Stimulated activated CD4-positive, alpha-beta T cell treated with anti-CD3 and anti-CD28 coated beads, Interleukin-2, amount 100 ng/mL, for 48 hours (primary cell): ENCODE measurements around the gene ZNF684.
"Not testable (repeated sequence)": the region's sequence is repeated elsewhere in the genome, so short reads cannot be mapped to it uniquely, and the experiment has no call there.

Source experiments
- DNase-seq, 2 donors: peaks; one replicate each; pipeline ENCODE4 v3.0.0-alpha.2; 2020

Gene ZNF684

DNA sequence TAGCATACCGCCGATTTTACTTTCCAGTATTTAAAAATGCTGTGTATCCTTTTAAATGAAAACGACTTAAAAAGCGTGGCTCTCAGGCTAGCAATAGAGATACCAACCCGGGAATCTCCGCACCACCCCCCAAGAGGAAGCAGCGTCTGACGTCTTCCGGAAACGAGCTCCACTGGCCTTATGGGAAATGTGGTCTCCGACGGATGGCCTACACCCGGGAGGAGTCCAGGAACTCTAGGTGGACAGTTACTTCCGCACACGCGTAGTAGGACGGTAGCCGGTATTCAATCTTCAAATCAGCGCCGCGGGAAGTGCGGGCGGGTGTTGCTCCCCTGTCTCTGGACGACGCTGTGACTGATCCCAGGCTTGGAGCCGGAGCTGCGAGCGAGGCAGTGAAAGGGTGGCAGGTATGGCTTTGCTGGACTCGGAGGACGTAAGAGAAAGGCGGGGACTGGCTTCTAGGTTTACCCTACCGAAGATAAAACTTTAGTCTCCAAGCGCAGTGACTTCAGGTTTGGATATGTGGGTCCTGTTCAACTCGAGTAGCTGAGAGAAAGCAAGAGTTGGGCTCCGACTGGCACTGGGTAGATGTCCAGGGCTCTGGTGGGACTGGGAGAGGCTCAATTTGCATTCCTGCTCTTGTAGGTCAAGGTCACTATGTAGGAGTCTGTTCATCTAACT is at the start of gene ZNF684:
Gene ZNF684, plus strand, starts transcription at position 257 of the 681 bp plus-strand sequence. CDS start 1,530 bp downstream, outside the sequence.
- peak; percentile 69 to 78 for DNase-seq

- DNase-seq, result no peak
Observed at GRCh38 chr1:40495315-40495903, 36.0 kb upstream of the ZNF684 start.

- not testable (repeated sequence) for DNase-seq
Observed at GRCh38 chr1:40502651-40503050, 28.8 kb upstream of the ZNF684 start.

- DNase-seq, result no peak
Observed at GRCh38 chr1:40507973-40508372, 23.5 kb upstream of the ZNF684 start.

DNA sequence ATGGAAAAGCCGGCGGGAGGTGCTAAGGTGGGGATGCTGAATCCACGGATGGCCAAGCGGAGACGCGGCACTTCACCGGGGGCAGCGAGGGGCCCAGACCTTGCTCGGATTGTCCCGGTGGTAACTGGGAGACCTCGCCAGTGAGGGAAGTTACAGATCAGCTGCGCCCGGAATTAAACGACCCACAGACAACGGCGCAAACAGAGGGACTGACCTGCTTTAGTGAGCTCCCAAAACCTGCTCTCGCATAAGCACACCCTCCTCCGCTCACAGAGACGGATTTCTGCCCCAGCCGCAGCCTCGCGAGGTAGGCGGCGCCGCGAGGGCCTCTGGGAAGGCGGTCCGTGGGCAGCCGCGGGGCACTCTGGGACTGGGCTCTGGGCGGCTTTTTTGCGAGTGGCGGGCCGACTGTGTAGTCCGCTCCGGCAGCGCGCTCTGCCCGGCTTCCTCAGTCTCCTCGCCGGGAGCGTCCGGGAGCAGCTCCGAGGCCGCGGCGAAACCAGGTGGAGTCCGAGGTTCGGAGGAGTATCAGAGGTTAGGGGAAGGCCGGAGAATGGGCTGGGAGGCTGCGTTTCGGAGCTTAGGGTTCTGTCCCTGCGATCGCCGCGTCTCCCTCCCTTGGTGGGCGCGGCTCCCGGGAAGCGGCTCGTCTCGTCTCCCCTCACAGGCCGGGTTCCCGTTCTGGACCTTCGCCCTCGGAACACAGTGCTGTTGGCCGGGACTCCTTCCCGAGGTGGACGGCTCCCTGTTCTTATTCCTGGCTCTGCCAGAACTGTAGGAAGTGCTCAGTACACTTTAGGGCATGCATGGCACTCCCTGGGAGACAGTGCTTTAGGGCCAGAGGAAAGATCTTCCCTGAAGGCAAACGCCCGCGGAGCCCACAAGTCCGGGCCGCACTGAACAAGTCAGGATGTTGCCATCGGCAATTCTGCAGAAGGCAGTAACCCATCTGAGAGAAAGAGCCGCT is 22.8 kb upstream of the ZNF684 start, which contains the start of gene EXO5:
Gene EXO5, plus strand, starts transcription at position 393 of the 967 bp plus-strand sequence. CDS start 5,778 bp downstream, outside the sequence.
- DNase-seq, result peak; percentile 76 to 85

- DNase-seq, result no peak
Observed at GRCh38 chr1:40519517-40519916, 11.9 kb upstream of the ZNF684 start.

DNA sequence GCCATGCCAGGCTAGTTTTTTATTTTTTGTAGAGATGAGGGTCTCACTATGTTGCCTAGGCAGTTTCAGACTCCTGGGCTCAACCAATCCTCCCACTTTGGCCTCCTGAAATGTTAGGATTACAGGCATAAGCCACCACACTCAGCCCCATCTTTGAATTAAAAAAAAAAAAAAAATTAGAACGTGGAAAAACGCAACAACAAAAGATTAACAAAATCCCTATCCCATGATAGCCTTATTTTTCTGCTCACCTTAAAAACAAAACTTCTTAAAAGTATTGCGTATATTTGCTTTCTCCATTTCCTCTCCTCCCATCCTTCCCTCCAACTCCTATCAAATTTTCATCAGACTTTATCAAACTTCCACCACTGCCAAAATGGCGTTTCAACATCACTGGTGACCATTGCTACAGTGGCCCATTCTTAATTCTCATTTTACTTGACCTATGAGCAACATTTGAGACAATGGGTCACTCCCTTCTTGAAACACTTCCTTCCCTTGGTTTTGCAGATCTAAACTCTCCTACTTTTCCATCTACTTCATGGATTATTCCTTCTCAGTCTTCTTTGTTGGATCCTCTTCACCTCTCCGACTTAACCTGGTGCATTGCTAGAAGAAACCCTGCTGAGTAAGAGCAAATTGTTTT is 579 bp upstream of the ZNF684 start:
- DNase-seq, result no peak

DNA sequence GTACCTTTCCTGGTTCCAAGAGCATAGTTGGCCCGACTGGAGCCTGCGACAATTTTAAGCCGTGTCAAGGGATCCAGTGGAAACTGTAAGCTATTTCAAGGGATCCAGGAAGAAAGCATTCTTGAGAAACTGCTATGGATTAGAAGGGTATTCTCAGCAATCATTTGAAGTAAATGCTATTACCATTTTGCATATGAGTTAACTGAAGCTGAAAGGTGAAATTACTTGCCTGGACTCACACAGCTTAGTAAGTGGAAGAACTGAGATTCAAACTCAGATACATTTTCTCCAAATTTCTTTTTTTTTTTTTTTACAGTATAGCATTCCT is 589 bp downstream of the ZNF684 start:
- DNase-seq, result no peak

- DNase-seq, result peak in 1 of 2 donors; percentile 17
Observed at GRCh38 chr1:40532844-40533424, 1.5 kb downstream of the ZNF684 start.

GRCh38 chr1:40534589-40534988 is 3.2 kb downstream of the ZNF684 start:
- no peak for DNase-seq

GRCh38 chr1:40535732-40536131 is 4.3 kb downstream of the ZNF684 start:
- no peak for DNase-seq

- DNase-seq, result no peak
Observed at GRCh38 chr1:40539338-40539737, 7.9 kb downstream of the ZNF684 start.

DNA sequence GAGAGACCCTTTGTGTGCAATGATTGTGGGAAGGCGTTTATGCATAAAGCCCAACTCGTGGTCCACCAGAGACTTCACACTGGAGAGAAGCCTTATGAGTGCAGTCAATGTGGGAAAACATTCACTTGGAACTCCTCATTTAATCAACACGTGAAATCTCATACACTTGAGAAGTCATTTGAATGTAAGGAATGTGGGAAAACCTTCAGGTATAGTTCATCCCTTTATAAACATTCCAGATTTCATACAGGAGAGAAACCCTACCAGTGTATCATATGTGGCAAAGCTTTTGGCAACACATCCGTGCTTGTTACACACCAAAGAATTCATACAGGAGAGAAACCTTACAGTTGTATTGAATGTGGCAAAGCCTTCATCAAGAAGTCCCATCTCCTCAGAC is 15.5 kb downstream of the ZNF684 start:
- DNase-seq, result no peak

DNA sequence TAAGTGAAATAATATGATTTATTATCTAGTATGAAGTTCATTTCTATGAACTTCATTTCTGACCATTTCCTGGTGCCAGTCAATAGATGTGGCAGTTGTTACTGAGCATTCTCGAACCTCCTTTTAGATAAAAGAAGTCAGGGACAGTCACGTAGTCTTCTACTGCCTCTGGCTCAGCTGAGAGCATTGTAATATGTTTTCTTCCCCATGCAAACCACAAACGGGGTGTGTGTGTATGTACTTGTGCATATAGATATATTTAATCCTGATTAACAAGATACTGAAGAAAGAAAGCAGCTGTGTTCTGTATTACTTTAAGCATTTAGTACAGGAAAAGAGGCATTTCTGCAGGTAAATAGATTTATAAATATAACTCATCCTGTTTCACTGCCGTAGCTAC is 21.6 kb downstream of the ZNF684 start:
- DNase-seq, result no peak

DNA sequence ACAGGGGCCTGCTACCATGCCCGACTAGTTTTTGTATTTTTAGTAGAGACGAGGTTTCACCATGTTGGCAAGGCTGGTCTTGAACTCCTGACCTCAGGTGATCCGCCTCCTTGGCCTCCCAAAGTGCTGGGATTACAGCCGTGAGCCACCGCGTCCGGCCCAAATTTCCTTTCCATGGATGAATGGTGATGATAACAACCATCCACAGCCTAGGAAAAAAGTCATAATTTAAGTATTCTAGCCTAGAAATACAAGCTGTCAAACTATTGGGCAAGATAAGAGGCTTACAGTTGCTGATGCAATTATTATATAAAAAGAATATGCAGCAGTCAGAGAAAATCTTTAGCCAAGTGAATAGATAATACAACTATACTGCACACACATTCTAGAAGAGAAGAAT is 23.4 kb downstream of the ZNF684 start:
- not testable (repeated sequence) for DNase-seq

DNA sequence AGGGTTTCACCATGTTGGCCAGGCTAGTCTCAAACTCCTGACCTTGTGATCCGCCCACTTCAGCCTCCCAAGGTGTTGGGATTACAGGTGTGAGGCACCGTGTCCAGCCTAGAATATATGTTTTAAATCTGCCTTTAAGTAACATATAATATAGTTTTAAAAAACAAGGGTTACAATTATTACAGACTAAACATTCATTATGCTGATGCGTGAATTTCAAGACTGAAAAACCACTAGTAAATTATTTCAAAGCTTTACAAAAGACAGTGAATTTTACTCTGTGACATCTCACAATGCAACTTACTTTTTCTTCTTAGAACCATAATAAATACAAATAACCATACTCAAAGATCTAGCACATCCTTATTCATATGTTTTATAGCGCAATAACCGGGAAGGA is 24.7 kb downstream of the ZNF684 start:
- no peak for DNase-seq

- not testable (repeated sequence) for DNase-seq
Observed at GRCh38 chr1:40558241-40558640, 26.8 kb downstream of the ZNF684 start.

DNA sequence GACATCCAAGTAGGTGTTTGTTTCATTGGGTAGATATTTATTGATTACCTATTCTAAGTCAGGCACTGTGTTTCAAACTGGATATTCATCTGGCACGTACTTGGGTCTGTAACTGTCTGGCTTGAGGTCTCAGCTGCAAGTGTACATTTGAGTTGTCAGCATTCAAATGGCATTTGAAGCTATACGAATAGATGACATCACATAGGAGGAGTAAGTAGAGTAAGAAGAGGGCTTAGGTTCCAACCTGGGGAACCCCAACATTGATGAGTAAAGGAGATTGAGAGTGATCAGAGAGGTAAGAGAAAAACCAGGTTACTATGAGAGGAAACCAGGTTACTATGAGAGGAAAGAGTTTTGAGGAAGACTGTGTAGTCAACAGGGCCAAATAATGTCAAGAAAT is 30.7 kb downstream of the ZNF684 start:
- no peak for DNase-seq

DNA sequence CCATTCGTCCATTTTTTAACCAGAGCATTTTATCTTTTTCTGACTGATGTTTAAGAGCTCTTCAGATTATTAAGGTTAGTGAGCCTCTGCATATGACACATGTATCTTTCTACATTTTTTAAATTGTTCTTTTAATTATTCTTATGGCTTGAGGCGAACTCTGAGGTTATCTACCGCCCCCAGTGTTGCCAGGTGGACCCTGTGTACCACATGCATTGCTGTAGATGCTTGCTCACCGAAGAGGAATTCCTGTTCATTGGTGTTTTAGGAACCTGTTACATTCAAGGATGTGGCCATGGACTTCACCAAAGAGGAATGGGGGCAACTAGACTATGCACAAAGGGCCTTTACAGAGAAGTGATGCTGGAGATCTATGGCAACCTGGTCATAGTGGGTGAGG is 31.8 kb downstream of the ZNF684 start:
- no peak for DNase-seq

- no peak for DNase-seq
Observed at GRCh38 chr1:40564506-40564905, 33.1 kb downstream of the ZNF684 start.

DNA sequence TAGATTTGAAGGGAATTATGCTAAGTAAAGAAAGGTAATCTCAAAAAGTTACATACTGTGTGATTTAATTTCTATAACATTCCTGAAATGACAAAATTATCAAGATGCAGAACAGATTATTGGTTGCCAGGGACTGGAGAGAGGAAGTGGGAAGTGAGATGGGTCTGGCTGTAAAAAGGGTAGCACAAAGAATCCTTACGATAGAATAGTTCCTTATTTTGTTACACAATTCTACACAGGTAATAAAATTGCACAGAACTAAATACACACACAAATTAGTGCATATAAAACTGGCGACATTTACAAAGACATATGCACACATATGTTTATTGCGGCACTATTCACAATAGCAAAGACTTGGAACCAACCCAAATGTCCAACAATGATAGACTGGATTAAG is 33.5 kb downstream of the ZNF684 start:
- no peak for DNase-seq

DNA sequence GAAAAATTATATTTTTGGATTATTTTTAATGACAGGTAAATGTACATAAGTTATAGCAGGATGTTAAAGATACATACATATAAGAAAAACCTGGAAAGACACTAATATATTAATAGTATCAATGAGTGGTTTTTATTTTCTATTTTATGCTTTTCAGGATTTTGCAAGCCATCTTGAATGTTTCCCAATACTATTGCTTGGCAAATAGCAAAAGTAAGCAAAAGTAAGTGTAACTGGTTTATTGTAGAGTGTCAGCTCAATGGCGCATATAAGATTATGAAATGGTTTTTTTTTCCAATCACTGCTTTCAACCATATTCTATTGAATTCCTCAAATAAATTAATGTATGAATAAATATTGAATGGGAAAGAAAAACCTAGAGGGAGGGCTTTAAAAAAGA is 36.4 kb downstream of the ZNF684 start:
- DNase-seq, result no peak

DNA sequence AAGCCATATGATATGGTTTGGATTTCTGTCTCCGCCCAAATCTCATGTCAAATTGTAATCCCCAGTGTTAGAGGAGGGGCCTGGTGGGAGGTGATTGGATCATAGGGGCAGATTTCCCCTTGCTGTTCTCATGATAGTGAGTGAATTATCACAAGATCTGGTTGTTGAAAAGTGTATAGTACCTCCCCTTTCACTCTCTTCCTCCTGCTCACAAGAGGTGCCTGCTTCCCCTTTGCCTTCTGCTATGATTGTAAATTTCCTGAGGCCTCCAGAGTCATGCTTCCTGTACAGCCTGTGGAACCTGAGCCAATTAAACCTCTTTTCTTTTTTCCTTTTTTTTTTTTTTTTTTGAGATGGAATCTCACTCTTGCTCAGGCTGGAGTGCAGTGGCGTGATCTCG is 43.4 kb downstream of the ZNF684 start:
- DNase-seq, result not testable (repeated sequence)
